GM20431 (cell line): Measurements from ENCODE around the gene RAI1.

Source experiments
- in situ Hi-C: fragments of 300-500 bp; cut with MseI, MboI; formaldehyde crosslinking; loops from one replicate; pipeline ENCODE4 v1.15.0; 2020; ENCODE audit warnings: low sequenced_read_pairs; ENCODE audit not compliant: unreplicated experiment

Gene RAI1

DNA sequence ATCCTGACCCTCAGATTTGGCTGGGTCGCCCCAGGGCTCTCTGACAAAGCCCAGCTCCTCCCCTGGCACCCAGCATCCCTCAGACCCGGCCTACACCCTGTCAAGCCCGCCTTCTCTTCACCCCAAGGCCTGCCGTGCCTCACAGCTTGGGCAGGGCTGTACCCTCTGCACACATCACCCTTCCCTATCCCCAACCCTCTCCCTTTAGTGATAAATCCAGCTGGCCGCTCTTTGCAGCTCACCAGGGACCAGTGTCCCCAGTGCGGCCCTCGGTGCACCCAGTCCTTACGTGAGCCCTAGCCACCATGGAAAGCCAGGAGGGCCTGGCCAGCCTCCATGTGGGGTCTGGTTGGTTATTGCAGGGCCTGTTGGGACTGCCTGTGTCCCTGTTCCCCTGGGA, 74.5 kb downstream of the RAI1 start:
- in situ Hi-C loops, result no loop called here

DNA sequence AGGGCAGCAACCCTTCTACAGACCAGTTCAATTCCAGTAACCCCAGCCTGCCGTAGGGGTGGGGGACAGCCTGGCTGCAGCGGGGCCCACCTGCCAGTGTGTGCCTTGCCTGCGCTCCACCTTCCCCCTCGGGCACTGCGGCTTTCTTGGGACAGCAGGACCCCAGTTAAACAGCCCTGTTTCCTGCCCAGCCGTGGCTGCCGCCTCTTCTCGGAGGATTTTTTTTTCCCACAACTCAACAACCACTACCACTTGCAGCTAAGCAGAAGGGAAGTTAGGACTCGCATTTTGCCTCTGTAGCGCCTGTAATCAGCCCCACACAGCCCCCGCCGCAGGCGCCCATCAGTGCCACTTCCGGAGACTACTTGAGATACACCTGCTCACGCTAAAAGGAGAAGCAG, 76.1 kb downstream of the RAI1 start:
- in situ Hi-C loops, result no loop called here

DNA sequence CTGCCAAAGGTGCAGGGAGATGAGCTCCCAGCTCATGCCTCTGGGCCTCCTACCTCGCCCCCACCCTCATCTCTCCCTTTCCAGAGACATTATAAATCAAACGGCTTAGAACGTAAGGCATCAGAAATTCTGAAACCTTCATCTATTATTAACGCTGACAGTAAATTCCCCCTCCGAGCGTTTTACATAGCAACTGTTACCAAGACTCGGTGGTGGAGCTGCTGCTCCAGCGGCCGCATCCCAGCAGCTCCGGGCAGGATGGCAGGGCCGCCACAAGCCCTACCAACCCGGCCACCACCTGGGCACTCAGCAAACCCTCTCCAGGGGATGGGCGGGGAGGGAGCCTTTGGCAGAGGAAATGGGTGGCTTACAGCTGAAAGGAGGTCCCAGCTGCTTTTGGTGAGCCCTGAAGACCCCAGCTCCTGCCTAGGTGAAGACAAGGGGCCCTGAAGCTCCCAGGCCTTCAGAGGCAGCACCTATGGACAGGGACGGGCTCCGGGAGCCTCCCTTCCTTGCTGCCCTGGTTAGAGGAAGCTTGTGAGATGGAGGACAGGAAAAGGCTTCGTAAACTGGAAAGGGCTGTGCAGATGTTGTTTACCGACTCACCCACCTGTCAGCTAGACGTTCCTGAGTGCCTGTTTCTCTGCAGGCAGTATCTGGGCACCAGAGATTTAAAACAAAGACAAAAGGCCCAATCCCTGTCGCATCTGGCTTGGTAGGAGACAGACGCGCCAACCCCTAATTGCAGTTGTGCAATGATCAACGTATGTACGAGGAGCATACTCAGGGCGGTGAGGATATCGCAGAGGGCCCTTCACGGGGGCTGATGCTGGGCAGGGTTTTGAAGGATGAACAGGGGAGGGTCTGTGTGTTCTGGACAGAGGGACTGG, 76.9 kb downstream of the RAI1 start:
- in situ Hi-C loops, result no loop called here

DNA sequence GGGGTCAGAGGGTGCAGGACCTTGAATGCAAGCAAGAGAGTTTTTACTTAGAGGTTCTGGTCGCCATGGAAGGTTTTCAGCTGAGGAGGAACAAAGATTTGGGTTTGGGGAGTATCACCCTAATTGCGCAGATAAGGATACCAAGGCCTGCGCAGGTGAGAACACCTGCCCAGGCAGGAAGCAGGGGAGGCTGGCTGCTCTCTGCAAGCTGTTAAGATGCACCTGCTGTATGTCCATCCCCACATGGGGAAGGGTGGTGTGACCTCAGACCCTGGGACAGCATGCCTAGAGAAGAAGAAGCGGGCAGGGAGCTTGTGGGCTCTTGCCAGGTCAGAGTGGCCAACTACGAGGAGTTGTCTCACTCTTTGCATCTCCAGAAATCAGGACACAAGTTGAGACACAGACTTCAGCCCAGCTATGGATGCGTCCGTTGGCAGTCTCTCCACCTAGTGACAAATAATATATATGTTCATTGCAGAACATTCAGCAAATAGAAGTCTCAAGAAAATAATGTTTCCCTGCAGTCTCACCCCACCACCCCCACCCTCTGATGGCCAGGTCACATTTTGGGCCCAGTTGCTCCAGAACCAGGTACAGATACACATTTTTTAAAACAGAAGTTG, 77.8 kb downstream of the RAI1 start:
- in situ Hi-C loops, result no loop called here

DNA sequence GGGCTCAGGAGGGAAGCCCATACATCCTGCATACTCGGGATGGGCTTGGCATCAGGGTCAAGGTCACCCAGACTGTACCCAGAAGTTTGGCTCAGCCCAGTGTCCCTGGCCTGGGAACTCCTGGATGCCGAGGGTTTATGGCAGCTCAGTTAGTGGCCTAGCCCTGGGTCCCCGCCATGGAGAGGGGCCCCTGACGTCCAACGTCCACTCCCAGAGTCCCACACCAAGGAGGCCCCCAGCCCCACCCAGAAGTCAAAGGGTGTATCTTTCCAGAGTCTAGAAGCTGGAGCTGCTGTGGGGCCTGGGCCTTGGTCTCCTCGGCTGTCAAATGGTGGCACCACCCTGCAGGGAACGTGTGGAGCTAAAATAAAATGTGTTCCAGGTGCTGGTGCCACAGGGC, 79.1 kb downstream of the RAI1 start:
- in situ Hi-C loops, result no loop called here

GRCh38 chr17:17760872-17761550, 79.8 kb downstream of the RAI1 start:
- in situ Hi-C loops, result no loop called here

GRCh38 chr17:17761894-17762743, 80.9 kb downstream of the RAI1 start:
- in situ Hi-C loops, result no loop called here

- in situ Hi-C loops, result no loop called here
Measured at GRCh38 chr17:17762744-17763105, 81.5 kb downstream of the RAI1 start.

DNA sequence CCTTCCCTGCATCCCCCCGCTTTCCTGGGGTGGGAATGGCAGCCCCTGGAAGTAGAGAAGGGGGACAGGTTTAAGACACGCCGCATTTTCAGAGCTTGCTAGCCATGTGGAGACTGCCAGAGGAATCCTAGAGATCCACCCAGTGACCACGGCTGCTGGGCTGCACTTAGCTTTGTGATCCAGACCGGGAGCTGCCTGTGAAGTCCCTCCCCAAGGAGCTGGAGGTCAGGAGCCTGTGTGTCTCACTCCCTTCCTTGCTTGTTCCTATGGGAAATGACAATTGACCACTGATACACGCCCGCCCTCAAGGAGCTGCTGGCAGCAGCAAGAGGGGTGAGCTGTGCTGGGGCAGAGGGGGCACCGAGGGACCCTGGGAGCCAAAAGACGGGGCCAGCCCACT, 81.9 kb downstream of the RAI1 start:
- in situ Hi-C loops, result no loop called here

GRCh38 chr17:17763734-17764133, 82.5 kb downstream of the RAI1 start:
- in situ Hi-C loops, result no loop called here

- in situ Hi-C loops, result no loop called here
Measured at GRCh38 chr17:17765359-17766076, 84.3 kb downstream of the RAI1 start.

- in situ Hi-C loops, result no loop called here
Measured at GRCh38 chr17:17766077-17766743, 85.0 kb downstream of the RAI1 start.

- in situ Hi-C loops, result no loop called here
Measured at GRCh38 chr17:17766744-17767120, 85.5 kb downstream of the RAI1 start.

DNA sequence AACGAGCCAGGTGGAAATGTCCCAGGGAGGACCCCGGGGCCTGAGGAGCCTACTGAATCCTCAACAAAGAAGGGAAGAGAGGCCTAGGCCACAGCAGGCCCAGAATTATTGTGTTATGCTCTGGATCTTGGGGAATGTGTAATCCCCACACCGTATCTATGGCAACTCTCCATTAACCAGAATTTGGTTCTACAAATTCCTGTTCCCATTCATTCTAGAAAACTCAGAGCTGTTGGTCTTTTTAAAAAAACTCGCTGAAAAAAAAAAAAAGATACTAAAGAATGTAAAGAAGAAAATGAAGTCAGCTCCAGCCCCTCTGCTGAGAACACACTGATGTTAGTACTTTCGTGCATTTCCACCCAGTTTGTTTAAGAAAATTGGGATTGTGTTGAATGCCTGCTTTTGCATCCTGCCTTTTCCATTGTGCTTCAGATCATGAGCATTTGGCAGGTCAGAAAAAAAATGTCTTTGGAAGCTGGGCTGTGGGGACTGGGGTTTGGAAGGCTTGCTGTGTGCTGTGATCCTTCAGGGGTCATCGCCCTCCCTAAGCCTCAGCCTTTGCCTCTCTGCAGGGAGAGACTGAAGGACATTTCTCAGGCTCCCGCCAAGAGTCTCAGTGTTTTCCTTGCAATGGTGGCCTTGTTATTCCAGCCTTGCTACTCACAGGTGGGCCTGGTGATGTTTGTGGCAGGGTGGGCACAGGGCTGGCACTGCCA, 86.1 kb downstream of the RAI1 start:
- in situ Hi-C loops, result no loop called here

DNA sequence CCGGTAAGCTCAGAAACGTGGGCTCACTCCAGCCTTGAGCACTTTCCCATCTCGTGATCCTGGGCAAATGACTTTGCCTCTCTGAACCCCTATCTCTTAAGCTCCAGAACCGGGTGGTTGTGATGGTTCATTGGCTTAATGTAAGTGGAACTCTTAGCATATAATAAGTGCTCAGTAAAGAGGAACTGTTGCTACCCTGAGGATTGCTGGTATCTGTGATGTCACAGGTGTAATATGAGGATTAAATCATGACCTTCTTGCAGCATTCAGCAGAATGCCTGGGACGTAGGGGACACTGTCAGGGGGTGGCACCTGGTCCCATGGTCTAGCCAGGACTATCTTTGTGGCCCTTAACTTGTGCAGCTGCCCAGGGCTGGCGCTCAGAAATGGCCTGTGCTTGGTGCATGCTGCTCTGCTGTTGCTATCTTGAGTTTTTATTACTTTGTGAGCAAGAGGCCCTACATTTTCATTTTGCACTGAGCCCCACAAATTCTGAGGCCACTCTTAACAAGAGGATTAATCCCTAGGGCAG, 86.7 kb downstream of the RAI1 start:
- in situ Hi-C loops, result no loop called here

DNA sequence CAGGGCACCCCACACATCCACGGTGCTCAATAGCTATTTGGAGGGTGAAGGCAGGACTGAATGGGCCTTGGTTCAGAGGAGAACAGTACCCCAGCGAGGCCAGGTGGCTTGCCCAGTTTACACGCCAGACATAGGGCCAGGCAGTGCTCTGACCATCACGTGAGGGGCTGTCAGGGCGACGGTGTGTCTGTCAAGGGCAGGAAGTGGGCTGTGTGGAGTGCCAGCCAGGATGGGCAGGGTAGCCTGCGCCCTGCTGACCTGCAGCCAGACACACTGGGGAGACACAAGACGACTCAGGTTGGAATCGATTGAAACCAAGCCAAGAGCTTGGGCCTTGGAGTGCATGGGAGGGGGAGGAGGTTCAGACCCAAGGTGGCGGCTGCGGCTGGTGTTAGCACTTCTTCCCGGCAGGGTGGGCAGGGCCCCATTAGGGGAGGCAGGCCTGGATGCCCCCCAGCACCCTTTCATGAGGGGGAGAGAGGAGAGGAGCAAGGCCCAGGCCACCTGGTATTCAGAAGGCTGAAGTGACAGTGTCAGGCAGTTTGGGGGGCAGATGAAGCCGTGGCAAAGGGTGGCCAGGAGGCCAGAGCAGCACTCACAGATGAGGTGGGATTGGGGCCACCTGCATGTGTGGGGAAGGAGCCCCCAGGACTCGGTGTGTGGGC, 87.3 kb downstream of the RAI1 start:
- in situ Hi-C loops, result no loop called here

DNA sequence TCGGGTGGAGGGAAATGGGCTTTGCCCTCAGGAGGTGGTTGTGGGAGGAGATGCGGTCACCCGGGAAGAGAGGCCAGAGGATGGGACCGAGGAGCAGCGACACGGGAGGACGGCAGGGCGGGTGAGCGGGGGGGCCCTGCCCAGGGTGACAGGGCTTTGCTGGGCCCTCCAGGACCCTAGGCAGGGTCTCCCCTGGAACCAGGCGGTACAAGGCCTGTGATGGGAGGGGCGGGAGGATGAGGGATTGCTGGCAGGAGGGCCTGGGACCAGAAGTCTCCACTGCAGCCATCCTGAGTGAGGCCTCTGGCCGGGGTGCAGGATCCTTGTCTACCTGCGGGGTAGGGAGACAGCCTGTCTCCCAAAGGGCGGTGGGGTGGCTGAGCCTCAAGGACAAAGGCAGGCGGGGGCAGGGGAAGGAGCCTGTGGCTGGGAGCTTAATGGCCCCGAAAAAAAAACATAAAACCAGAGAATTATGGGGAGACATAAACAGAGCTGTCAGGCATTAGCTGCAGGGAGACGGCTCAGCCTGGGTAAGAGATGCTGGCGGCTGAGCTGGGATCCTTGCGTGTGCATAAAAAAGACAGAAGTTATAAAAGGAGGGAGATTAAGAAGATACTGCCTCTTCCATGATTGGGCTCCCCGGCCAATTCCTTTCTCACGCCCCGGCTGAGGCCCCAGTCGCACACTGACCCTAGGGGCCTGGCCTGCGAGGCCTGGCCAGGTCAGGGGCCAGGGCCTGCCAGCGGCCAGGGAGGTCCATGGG, 88.8 kb downstream of the RAI1 start:
- in situ Hi-C loops, result no loop called here
